ENCODE measurements around the gene ZNF331. TPM values are rescaled to one million over a fixed set of nuclear protein-coding genes. Genes with fewer than 3 reads are reported as not detected.

The ZNF331 gene
- total RNA-seq, 1 experiment from 2014 or later = 57.2 TPM

DNA sequence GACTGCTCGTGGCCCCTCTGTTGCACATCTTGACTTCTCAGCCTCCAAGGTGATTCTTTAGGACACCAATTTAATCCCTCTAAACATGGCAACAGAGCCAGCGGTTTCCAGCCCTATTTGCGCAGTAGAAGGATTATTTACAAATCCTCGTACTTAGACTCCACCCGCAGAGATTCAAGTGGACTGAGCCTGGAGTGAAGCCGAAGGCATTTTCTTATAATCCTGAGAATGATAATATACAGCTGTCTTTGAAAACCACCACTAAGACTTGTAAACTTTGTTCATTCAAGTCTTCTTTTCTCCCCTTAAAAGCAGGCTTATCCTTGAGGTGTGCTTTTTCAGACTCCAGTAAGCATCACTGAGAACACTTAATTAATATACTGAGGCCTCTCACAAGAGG, 89.0 kb downstream of the ZNF331 start:
- H3K23me2 ChIP-seq (ENCODE audit: insufficient read length, low read depth, low read length, poor library complexity, severe bottlenecking) = no peaks in the 10 kb centered on the region
- H3K18ac ChIP-seq (ENCODE audit: insufficient read length, low read depth, low read length) = no peak overlapping the region
- no peaks in the 10 kb centered on the region for H3K79me1 ChIP-seq (ENCODE audit: insufficient read depth, low read depth, low read length, poor library complexity, severe bottlenecking)
- H3K4me1 ChIP-seq (ENCODE audit: insufficient read depth, low read length) = no peaks in the 10 kb centered on the region
- no peaks in the 10 kb centered on the region; the same call in 1 of the 2 replicates for H3K27me3 Mint-ChIP-seq (ENCODE audit: low read depth)
- no peak overlapping the region for H2BK15ac ChIP-seq (ENCODE audit: low read depth, low read length)
- H3K4me2 ChIP-seq (ENCODE audit: insufficient read depth, insufficient read length, low read length) = no peak overlapping the region
- no peak overlapping the region for H3K27ac ChIP-seq (ENCODE audit: insufficient read length, low read depth, low read length)
- H3K27me3 ChIP-seq (ENCODE audit: insufficient read depth, low read length) = no peaks in the 10 kb centered on the region
- no peak overlapping the region for H2BK120ac ChIP-seq (ENCODE audit: low read depth, low read length, poor library complexity, severe bottlenecking)
- H3T11ph ChIP-seq (ENCODE audit: low read length) = no peak overlapping the region
- TF ChIP-seq CTCF (conservative IDR thresholded peaks at IDR 0.05) = no peak
- H3K36me3 Mint-ChIP-seq (ENCODE audit: insufficient read depth in 1 of 3, low read depth in 3 of 3) = peaks cover 0 to 1% (median 0%) of the 10 kb centered on the region in 3 experiments; a peak in 1 of 7 replicates
- no peaks in the 10 kb centered on the region for H3K9me3 Mint-ChIP-seq
- no CpG with 5 or more reads among the region's 6 CpGs for WGBS (ENCODE audit: extremely low coverage, insufficient read length, low lambda C conversion rate)
- H2BK20ac ChIP-seq (ENCODE audit: low read depth, low read length, poor library complexity, severe bottlenecking) = no peak overlapping the region
- peaks cover 9 to 11% of the 10 kb centered on the region in 2 experiments for H3K4me1 Mint-ChIP-seq
- no peaks in the 10 kb centered on the region for H3K9me3 ChIP-seq (ENCODE audit: control insufficient read depth, low read depth, low read length)
- H4K91ac ChIP-seq (ENCODE audit: insufficient read length, low read depth, low read length) = no peak overlapping the region
- H4K8ac ChIP-seq (replicated peaks; ENCODE audit: insufficient read length, low read depth, low read length) = no peak overlapping the region
- no peak overlapping the region for H4K5ac ChIP-seq (ENCODE audit: insufficient read length, low read depth, low read length)
- no peak overlapping the region for H2AFZ ChIP-seq (ENCODE audit: low read length)
- H3K4ac ChIP-seq (ENCODE audit: low read depth, low read length) = no peak overlapping the region
- H3K14ac ChIP-seq (ENCODE audit: insufficient read depth, low read length) = no peak overlapping the region
- H3K79me2 ChIP-seq (ENCODE audit: insufficient read depth, low read length) = no peaks in the 10 kb centered on the region
- no peak for DNase-seq
- no peak overlapping the region for H2AK5ac ChIP-seq (ENCODE audit: insufficient read length, low read length)
- no peak overlapping the region for H3K56ac ChIP-seq (ENCODE audit: insufficient read length, low read depth, low read length)
- H4K20me1 ChIP-seq (ENCODE audit: control insufficient read depth, insufficient read depth, insufficient read length) = no peaks in the 10 kb centered on the region
- no peak overlapping the region for H3K9ac ChIP-seq (ENCODE audit: extremely low read depth, insufficient read length, low read length)
- no peak overlapping the region for H3K27ac Mint-ChIP-seq
- no peak overlapping the region for H2BK12ac ChIP-seq (ENCODE audit: insufficient read length, low read depth, low read length)
- no peak overlapping the region for H3K4me3 Mint-ChIP-seq
- H3K23ac ChIP-seq (ENCODE audit: insufficient read length, low read depth, low read length) = no peak overlapping the region
- H2BK5ac ChIP-seq (ENCODE audit: insufficient read length, low read length) = no peak overlapping the region

Other genes with a start within 250 kb of the ZNF331 start
- 17.4 TPM in 2 replicates for gene ZNF845, start 204.4 kb upstream of the ZNF331 start, total RNA-seq (2021)
- gene ZNF525, start 172.4 kb upstream of the ZNF331 start, total RNA-seq (2021) = 37.7 and 39.2 TPM in 2 replicates
- gene ZNF765, start 143.0 kb upstream of the ZNF331 start, total RNA-seq (2021) = 20.4 and 23.1 TPM in 2 replicates
- gene ZNF761, start 106.2 kb upstream of the ZNF331 start, total RNA-seq (2021) = 32.7 and 33.8 TPM in 2 replicates
- gene ZNF813, start 70.4 kb upstream of the ZNF331 start, total RNA-seq (2021) = 17.3 TPM in 2 replicates
- gene DPRX, start 93.9 kb downstream of the ZNF331 start, total RNA-seq (2021) = not detected in 2 replicates

Measured in H9 (cell line).